ENCODE results near the gene SOX4. TPM values are rescaled to one million over a fixed set of nuclear protein-coding genes. Genes with fewer than 3 reads are reported as not detected.

SOX4 gene
- polyA plus RNA-seq, 3 donors, result 2.2 to 15.7 (median 2.5) TPM

- Histone ChIP-seq H3K27ac (ENCODE audit: low read depth in 1 of 2, low read length in 2 of 2) (no peak overlapping the region), H3K36me3 (replicated peaks in 1 of 2; ENCODE audit: control insufficient read depth in 1 of 2, insufficient read depth in 2 of 2, low read length in 2 of 2) (no peaks in the 10 kb centered on the region), H3K9me3 (replicated peaks in 1 of 2; ENCODE audit: control insufficient read depth in 1 of 2, insufficient read depth in 1 of 2, low read length in 2 of 2) (no peaks in the 10 kb centered on the region), H3K4me3 (replicated peaks in 1 of 3; ENCODE audit: low read depth in 2 of 3, low read length in 3 of 3) (no peak overlapping the region), H3K4me1 (ENCODE audit: control insufficient read depth in 1 of 2, insufficient read depth in 2 of 2, low read length in 2 of 2) (peaks cover 9 to 10% of the 10 kb centered on the region in 2 donors), H2AFZ (ENCODE audit: insufficient read depth, low read depth, low read length, poor library complexity, severe bottlenecking) (peak overlapping the region; percentile 2), H3K4me2 (replicated peaks; ENCODE audit: extremely low read depth, low read length, poor library complexity, severe bottlenecking) (no peak overlapping the region), H3K9ac (ENCODE audit: insufficient read depth, low read length, poor library complexity, severe bottlenecking) (no peak overlapping the region), H3K79me2 (ENCODE audit: insufficient read depth, low read length) (peaks cover 13% of the 10 kb centered on the region), H4K20me1 (ENCODE audit: insufficient read depth, low read length) (peaks cover 9% of the 10 kb centered on the region), H3K27me3 (ENCODE audit: control insufficient read depth in 2 of 2, insufficient read depth in 2 of 2, low read length in 2 of 2) (no peaks in the 10 kb centered on the region)
- Mint-ChIP-seq H3K4me1 (peaks cover 30% of the 10 kb centered on the region), H3K36me3 (peaks cover 5 to 15% of the 10 kb centered on the region in 2 donors), H3K9me3 (peaks cover 0 to 4% (median 0%) of the 10 kb centered on the region in 7 donors), H3K27me3 (ENCODE audit: low read depth in 3 of 3) (peaks cover 0 to 3% (median 0%) of the 10 kb centered on the region in 3 donors), H3K4me3 (no peak overlapping the region), H3K27ac (peak overlapping the region in 2 of 7 donors; percentile 35 to 61)
- no peak for TF ChIP-seq CTCF (IDR thresholded peaks at IDR 0.05)
- no peak for DNase-seq
- 100% methylated on average over 1 of the region's 5 CpGs for WGBS (ENCODE audit: insufficient coverage)
- intact Hi-C loops (cut with micrococcal nuclease), result no loop called here
Measured at GRCh38 chr6:21603082-21603952, 9.8 kb downstream of the SOX4 start.

GRCh38 chr6:21604081-21604480 lies 10.5 kb downstream of the SOX4 start:
- intact Hi-C loops (cut with micrococcal nuclease), result no loop called here
- Histone ChIP-seq H3K4me2 (replicated peaks; ENCODE audit: extremely low read depth, low read length, poor library complexity, severe bottlenecking) (no peak overlapping the region), H3K9me3 (replicated peaks in 1 of 2; ENCODE audit: control insufficient read depth in 1 of 2, insufficient read depth in 1 of 2, low read length in 2 of 2) (no peaks in the 10 kb centered on the region), H3K27me3 (ENCODE audit: control insufficient read depth in 2 of 2, insufficient read depth in 2 of 2, low read length in 2 of 2) (no peaks in the 10 kb centered on the region), H3K36me3 (replicated peaks in 1 of 2; ENCODE audit: control insufficient read depth in 1 of 2, insufficient read depth in 2 of 2, low read length in 2 of 2) (no peaks in the 10 kb centered on the region), H3K79me2 (ENCODE audit: insufficient read depth, low read length) (peaks cover 6% of the 10 kb centered on the region), H3K4me3 (replicated peaks in 1 of 3; ENCODE audit: low read depth in 2 of 3, low read length in 3 of 3) (no peak overlapping the region), H3K9ac (ENCODE audit: insufficient read depth, low read length, poor library complexity, severe bottlenecking) (no peak overlapping the region), H4K20me1 (ENCODE audit: insufficient read depth, low read length) (peaks cover under 1% of the 10 kb centered on the region), H2AFZ (ENCODE audit: insufficient read depth, low read depth, low read length, poor library complexity, severe bottlenecking) (peak overlapping the region; percentile 2), H3K4me1 (ENCODE audit: control insufficient read depth in 1 of 2, insufficient read depth in 2 of 2, low read length in 2 of 2) (peaks cover 6 to 10% of the 10 kb centered on the region in 2 donors), H3K27ac (ENCODE audit: low read depth in 1 of 2, low read length in 2 of 2) (no peak overlapping the region)
- no peak for DNase-seq
- Mint-ChIP-seq H3K27ac (no peak overlapping the region), H3K36me3 (peaks cover 5 to 11% of the 10 kb centered on the region in 2 donors), H3K4me1 (peaks cover 28% of the 10 kb centered on the region), H3K4me3 (no peak overlapping the region), H3K27me3 (ENCODE audit: low read depth in 3 of 3) (peaks cover 0 to 3% (median 0%) of the 10 kb centered on the region in 3 donors), H3K9me3 (peaks cover 0 to 4% (median 0%) of the 10 kb centered on the region in 7 donors)
- TF ChIP-seq CTCF (IDR thresholded peaks at IDR 0.05), result no peak
- WGBS (ENCODE audit: insufficient coverage), result no CpG with 5 or more reads among the region's 3 CpGs
